ENCODE data around the gene OSBPL1A. TPM values are rescaled to one million over a fixed set of nuclear protein-coding genes. Genes with fewer than 3 reads are reported as not detected.

The OSBPL1A gene
- total and polyA plus RNA-seq, 10 of the 15 experiments (the other 5 are each of a cell fraction or from before 2014, with no cell fraction given), result 0.02 to 0.83 (median 0.11) TPM; not detected in 6

DNA sequence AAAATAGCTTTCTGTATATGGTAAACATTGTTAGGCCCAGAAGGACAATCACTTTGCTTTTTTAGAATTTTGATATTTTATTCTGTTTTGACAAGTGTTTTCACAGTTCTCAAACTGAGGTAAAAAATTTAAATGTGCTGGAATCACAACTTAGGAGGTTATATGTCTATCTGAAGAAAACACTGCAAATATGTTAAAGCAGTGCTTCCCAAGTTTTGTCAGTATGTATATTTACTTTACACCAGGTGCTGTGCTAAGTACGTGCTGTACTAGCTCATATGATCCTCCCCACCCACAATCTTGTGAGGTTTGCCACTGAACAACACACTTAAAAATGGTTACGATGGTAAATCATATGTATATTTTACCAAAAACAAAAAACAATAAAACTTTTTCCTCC lies 134.6 kb downstream of the OSBPL1A start:
- 66% methylated on average over 2 of the region's 2 CpGs for WGBS (ENCODE audit: insufficient coverage, insufficient replicate concordance, low lambda C conversion rate, missing lambda C conversion rate)
- POLR2A ChIA-PET, result no interaction called here
- RAD21 ChIA-PET (ENCODE audit: unreplicated experiment), result no interaction called here
- Histone ChIP-seq H2AFZ (ENCODE audit: control insufficient read depth, low read depth, low read length) (no peak overlapping the region), H3K9ac (ENCODE audit: control insufficient read depth, insufficient read depth, low read length) (no peak overlapping the region), H3K36me3 (ENCODE audit: control insufficient read depth in 2 of 2, insufficient read depth in 2 of 2, low read length in 1 of 2) (no peaks in the 10 kb centered on the region), H3K4me2 (ENCODE audit: control insufficient read depth, insufficient read depth) (no peak overlapping the region), H3K27ac (ENCODE audit: control insufficient read depth, insufficient read depth) (no peak overlapping the region), H3K9me3 (replicated peaks; ENCODE audit: control insufficient read depth, insufficient read depth, low read length) (no peaks in the 10 kb centered on the region), H3K79me2 (ENCODE audit: control insufficient read depth, insufficient read depth, low read length) (no peaks in the 10 kb centered on the region), H3K4me3 (no peak overlapping the region), H3K27me3 (replicated peaks in 1 of 2; ENCODE audit: control insufficient read depth in 2 of 2, insufficient read depth in 2 of 2, low read length in 1 of 2) (0 out of 4 replicates have a peak, but pooled peaks cover 0 to 3% of the 10 kb centered on the region in 2 experiments), H4K20me1 (ENCODE audit: control insufficient read depth, insufficient read depth) (no peaks in the 10 kb centered on the region), H3K4me1 (ENCODE audit: control insufficient read depth, insufficient read depth, low read length) (no peaks in the 10 kb centered on the region)
- in situ Hi-C loops (cut with MboI) (no loop called here), intact Hi-C loops (cut with micrococcal nuclease; ENCODE audit: unreplicated experiment) (no loop called here)
- SMC1A ChIA-PET (ENCODE audit: uncharacterized antibody, unreplicated experiment), result no interaction called here
- ATAC-seq (no peak), FAIRE-seq (no peak), DNase-seq (ENCODE audit: low read depth, low spot score) (no peak)
- no TSS peak for BruUV-seq (replicated peaks)
- CTCF ChIA-PET, result no interaction called here
- TF ChIP-seq CREM (IDR thresholded peaks at IDR 0.05; ENCODE audit: low read depth), result no peak
- no peak for TF ChIP-seq PKNOX1 (IDR thresholded peaks at IDR 0.05)
- TF ChIP-seq NKRF (conservative IDR thresholded peaks at IDR 0.05), result no peak
- TF ChIP-seq WRNIP1 (IDR thresholded peaks at IDR 0.05; ENCODE audit: borderline replicate concordance, low read depth, low read length), result no peak
- no peak for TF ChIP-seq MEF2B (IDR thresholded peaks at IDR 0.05; ENCODE audit: partially characterized antibody, poor library complexity, severe bottlenecking)
- no peak for TF ChIP-seq TCF7 (IDR thresholded peaks at IDR 0.05; ENCODE audit: borderline replicate concordance)
- TF ChIP-seq ATF7 (IDR thresholded peaks at IDR 0.05; ENCODE audit: low read depth), result no peak
- no peak for TF ChIP-seq SRF (IDR thresholded peaks at IDR 0.05; ENCODE audit: low read depth in 2 of 2, low read length in 2 of 2)
- TF ChIP-seq IKZF2 (IDR thresholded peaks at IDR 0.05), result no peak
- no peak for TF ChIP-seq CHD2 (IDR thresholded peaks at IDR 0.05; ENCODE audit: borderline replicate concordance, low read depth, low read length)
- no peak for TF ChIP-seq BRCA1 (IDR thresholded peaks at IDR 0.05; ENCODE audit: low read depth, low read length)
- TF ChIP-seq NFYA (IDR thresholded peaks at IDR 0.05; ENCODE audit: borderline replicate concordance, low read depth, low read length), result no peak
- TF ChIP-seq, protein P1, sequence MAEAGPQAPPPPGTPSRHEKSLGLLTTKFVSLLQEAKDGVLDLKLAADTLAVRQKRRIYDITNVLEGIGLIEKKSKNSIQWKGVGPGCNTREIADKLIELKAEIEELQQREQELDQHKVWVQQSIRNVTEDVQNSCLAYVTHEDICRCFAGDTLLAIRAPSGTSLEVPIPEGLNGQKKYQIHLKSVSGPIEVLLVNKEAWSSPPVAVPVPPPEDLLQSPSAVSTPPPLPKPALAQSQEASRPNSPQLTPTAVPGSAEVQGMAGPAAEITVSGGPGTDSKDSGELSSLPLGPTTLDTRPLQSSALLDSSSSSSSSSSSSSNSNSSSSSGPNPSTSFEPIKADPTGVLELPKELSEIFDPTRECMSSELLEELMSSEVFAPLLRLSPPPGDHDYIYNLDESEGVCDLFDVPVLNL (IDR thresholded peaks at IDR 0.05; ENCODE audit: low read depth, low read length), result no peak
- TF ChIP-seq, protein P2, sequence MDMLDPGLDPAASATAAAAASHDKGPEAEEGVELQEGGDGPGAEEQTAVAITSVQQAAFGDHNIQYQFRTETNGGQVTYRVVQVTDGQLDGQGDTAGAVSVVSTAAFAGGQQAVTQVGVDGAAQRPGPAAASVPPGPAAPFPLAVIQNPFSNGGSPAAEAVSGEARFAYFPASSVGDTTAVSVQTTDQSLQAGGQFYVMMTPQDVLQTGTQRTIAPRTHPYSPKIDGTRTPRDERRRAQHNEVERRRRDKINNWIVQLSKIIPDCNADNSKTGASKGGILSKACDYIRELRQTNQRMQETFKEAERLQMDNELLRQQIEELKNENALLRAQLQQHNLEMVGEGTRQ (IDR thresholded peaks at IDR 0.05; ENCODE audit: borderline replicate concordance, low read depth, low read length), result no peak
- TF ChIP-seq GABPA (IDR thresholded peaks at IDR 0.05; ENCODE audit: low read depth), result no peak
- TF ChIP-seq RAD21 (IDR thresholded peaks at IDR 0.05; ENCODE audit: insufficient read depth, low read depth, low read length), result no peak
- TF ChIP-seq, protein P3, sequence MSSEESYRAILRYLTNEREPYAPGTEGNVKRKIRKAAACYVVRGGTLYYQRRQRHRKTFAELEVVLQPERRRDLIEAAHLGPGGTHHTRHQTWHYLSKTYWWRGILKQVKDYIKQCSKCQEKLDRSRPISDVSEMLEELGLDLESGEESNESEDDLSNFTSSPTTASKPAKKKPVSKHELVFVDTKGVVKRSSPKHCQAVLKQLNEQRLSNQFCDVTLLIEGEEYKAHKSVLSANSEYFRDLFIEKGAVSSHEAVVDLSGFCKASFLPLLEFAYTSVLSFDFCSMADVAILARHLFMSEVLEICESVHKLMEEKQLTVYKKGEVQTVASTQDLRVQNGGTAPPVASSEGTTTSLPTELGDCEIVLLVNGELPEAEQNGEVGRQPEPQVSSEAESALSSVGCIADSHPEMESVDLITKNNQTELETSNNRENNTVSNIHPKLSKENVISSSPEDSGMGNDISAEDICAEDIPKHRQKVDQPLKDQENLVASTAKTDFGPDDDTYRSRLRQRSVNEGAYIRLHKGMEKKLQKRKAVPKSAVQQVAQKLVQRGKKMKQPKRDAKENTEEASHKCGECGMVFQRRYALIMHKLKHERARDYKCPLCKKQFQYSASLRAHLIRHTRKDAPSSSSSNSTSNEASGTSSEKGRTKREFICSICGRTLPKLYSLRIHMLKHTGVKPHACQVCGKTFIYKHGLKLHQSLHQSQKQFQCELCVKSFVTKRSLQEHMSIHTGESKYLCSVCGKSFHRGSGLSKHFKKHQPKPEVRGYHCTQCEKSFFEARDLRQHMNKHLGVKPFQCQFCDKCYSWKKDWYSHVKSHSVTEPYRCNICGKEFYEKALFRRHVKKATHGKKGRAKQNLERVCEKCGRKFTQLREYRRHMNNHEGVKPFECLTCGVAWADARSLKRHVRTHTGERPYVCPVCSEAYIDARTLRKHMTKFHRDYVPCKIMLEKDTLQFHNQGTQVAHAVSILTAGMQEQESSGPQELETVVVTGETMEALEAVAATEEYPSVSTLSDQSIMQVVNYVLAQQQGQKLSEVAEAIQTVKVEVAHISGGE (CRISPR knock-in tag; IDR thresholded peaks at IDR 0.05), result no peak
- TF ChIP-seq HCFC1 (IDR thresholded peaks at IDR 0.05; ENCODE audit: low read length), result no peak
